NT2/D1 (cell line): Measurements from ENCODE around the gene FBXO30.

ENCODE experiments used
- YY1 ChIP-seq: IDR thresholded peaks from 2 replicates; pipeline ENCODE4 v1.6.1; 2011; ENCODE audit not compliant: insufficient read length, insufficient read depth
- ZNF274 ChIP-seq: IDR thresholded peaks from 2 replicates; pipeline ENCODE4 v1.6.1; 2011; ENCODE audit warnings: mild to moderate bottlenecking, low read depth, low read length

GRCh38 chr6:145816392-145816791 is 1.8 kb upstream of the FBXO30 start:
- no peak for TF ChIP-seq ZNF274
- TF ChIP-seq YY1 = no peak
